ENCODE results near the gene PRKCE. TPM values are rescaled to one million over a fixed set of nuclear protein-coding genes. Genes with fewer than 3 reads are reported as not detected.
A peak's percentile ranks its signal among the peaks of the same experiment; 100 is the strongest.

Gene PRKCE
- total RNA-seq, 1 experiment from 2014 or later, result 1.3 TPM

- H4K8ac ChIP-seq (replicated peaks; ENCODE audit: insufficient read length, low read depth, low read length), result no peak overlapping the region
- H2AFZ ChIP-seq (ENCODE audit: low read length), result no peak overlapping the region
- WGBS (ENCODE audit: extremely low coverage, insufficient read length, low lambda C conversion rate), result no CpG with 5 or more reads among the region's 5 CpGs
- no peak overlapping the region for H4K91ac ChIP-seq (ENCODE audit: insufficient read length, low read depth, low read length)
- H3K4ac ChIP-seq (ENCODE audit: low read depth, low read length), result no peak overlapping the region
- H2BK12ac ChIP-seq (ENCODE audit: insufficient read length, low read depth, low read length), result no peak overlapping the region
- no peak overlapping the region for H3K23ac ChIP-seq (ENCODE audit: insufficient read length, low read depth, low read length)
- H2AK5ac ChIP-seq (ENCODE audit: insufficient read length, low read length), result no peak overlapping the region
- no peaks in the 10 kb centered on the region for H4K20me1 ChIP-seq (ENCODE audit: control insufficient read depth, insufficient read depth, insufficient read length)
- H3K4me3 Mint-ChIP-seq, result no peak overlapping the region
- no peak overlapping the region for H2BK15ac ChIP-seq (ENCODE audit: low read depth, low read length)
- no peak overlapping the region for H3K56ac ChIP-seq (ENCODE audit: insufficient read length, low read depth, low read length)
- no peaks in the 10 kb centered on the region; a peak in 1 of 7 replicates for H3K36me3 Mint-ChIP-seq (ENCODE audit: insufficient read depth in 1 of 3, low read depth in 3 of 3)
- no peak for DNase-seq
- no peaks in the 10 kb centered on the region for H3K4me1 ChIP-seq (ENCODE audit: insufficient read depth, low read length)
- peak overlapping the region in 1 of 3 experiments; percentile 56; a peak in 2 of 7 replicates for H3K27ac Mint-ChIP-seq
- H3K79me2 ChIP-seq (ENCODE audit: insufficient read depth, low read length), result no peaks in the 10 kb centered on the region
- no peak overlapping the region for H3K9ac ChIP-seq (ENCODE audit: extremely low read depth, insufficient read length, low read length)
- H3K27ac ChIP-seq (ENCODE audit: insufficient read length, low read depth, low read length), result no peak overlapping the region
- H3K27me3 Mint-ChIP-seq (ENCODE audit: low read depth), result no peaks in the 10 kb centered on the region; the same call in 1 of the 2 replicates
- no peak overlapping the region for H3T11ph ChIP-seq (ENCODE audit: low read length)
- H3K9me3 Mint-ChIP-seq, result no peaks in the 10 kb centered on the region
- no peak overlapping the region for H2BK5ac ChIP-seq (ENCODE audit: insufficient read length, low read length)
- no peaks in the 10 kb centered on the region for H3K79me1 ChIP-seq (ENCODE audit: insufficient read depth, low read depth, low read length, poor library complexity, severe bottlenecking)
- H3K27me3 ChIP-seq (ENCODE audit: insufficient read depth, low read length), result no peaks in the 10 kb centered on the region
- no peak for TF ChIP-seq CTCF (conservative IDR thresholded peaks at IDR 0.05)
- H3K14ac ChIP-seq (ENCODE audit: insufficient read depth, low read length), result no peak overlapping the region
- no peak overlapping the region for H2BK20ac ChIP-seq (ENCODE audit: low read depth, low read length, poor library complexity, severe bottlenecking)
- no peaks in the 10 kb centered on the region for H3K9me3 ChIP-seq (ENCODE audit: control insufficient read depth, low read depth, low read length)
- H3K23me2 ChIP-seq (ENCODE audit: insufficient read length, low read depth, low read length, poor library complexity, severe bottlenecking), result no peaks in the 10 kb centered on the region
- H3K4me1 Mint-ChIP-seq, result peaks cover 5 to 12% of the 10 kb centered on the region in 2 experiments; a peak in 2 of 4 replicates
- no peak overlapping the region for H4K5ac ChIP-seq (ENCODE audit: insufficient read length, low read depth, low read length)
- no peak overlapping the region for H2BK120ac ChIP-seq (ENCODE audit: low read depth, low read length, poor library complexity, severe bottlenecking)
- H3K18ac ChIP-seq (ENCODE audit: insufficient read length, low read depth, low read length), result no peak overlapping the region
- no peak overlapping the region for H3K4me2 ChIP-seq (ENCODE audit: insufficient read depth, insufficient read length, low read length)
Measured at GRCh38 chr2:45799679-45800381, 148.4 kb downstream of the PRKCE start.
